Measurements from ENCODE around the gene EPSTI1.
A peak's percentile ranks its signal among the peaks of the same experiment; 100 is the strongest.

Gene EPSTI1

DNA sequence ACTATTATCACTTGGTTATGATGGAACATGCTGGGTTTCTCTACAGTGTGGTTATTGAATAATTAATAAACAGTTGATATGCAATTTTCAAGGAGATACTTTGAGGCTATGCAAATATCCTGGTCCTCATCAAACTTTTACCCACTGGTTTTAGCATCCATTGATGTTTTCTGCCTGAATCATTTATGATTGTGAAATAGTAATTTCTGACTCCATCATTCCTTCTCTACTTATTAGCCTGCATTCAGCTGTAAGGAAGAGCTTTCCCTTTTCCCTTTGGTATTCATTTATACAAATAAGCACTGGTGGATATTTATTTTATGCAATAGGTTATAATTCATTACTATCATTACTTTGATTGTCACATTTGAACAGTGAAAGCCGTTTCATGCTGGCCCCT, 17.5 kb upstream of the EPSTI1 start:
- WGBS (ENCODE audit: extremely low coverage, insufficient coverage, insufficient read length) = no CpG with 5 or more reads among the region's 1 CpG
- no peak overlapping the region for H3K18ac ChIP-seq (ENCODE audit: low read length)

DNA sequence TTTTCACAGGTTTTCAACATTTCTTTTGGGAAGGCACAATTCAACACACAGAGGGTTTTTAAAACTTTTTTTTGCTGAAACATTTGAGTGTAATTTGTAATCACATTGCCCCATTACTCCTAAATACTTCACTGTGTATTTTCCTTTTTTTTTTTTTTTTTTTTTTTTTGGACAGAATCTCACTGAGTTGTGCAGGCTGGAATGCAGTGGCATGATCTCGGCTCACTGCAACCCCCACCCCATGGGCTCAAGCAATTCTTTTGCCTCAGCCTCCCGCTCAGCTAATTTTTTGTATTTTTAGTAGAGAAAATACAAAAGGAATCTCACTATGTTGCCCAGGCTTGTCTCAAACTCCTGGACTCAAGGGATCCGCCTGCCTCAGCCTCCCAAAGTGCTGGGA, 16.6 kb upstream of the EPSTI1 start:
- DNase-seq = no peak
- no CpG with 5 or more reads among the region's 3 CpGs for WGBS (ENCODE audit: extremely low coverage, insufficient coverage, insufficient read length)
- no peak overlapping the region for H3K27ac ChIP-seq (ENCODE audit: low read depth, low read length)

More for the DNA sequence above, 17.5 kb upstream of the EPSTI1 start:
- no peak overlapping the region for H3K4me3 ChIP-seq (ENCODE audit: low read depth, low read length)
- H2BK5ac ChIP-seq (ENCODE audit: low read depth, low read length, poor library complexity) = no peak overlapping the region
- H2AK5ac ChIP-seq (ENCODE audit: low read length) = no peak overlapping the region
- H2BK120ac ChIP-seq (ENCODE audit: insufficient read depth, low read length, poor library complexity) = no peak overlapping the region
- no peaks in the 10 kb centered on the region for H3K9me3 ChIP-seq (ENCODE audit: insufficient read depth, low read depth, low read length)
- no peaks in the 10 kb centered on the region for H3K36me3 ChIP-seq (ENCODE audit: control insufficient read depth in 1 of 2, insufficient read depth in 2 of 2, low read length in 2 of 2)
- no peak overlapping the region for H2AFZ ChIP-seq (ENCODE audit: insufficient read depth, low read length, poor library complexity)
- H3K4me2 ChIP-seq (ENCODE audit: low read length) = no peak overlapping the region
- H3K79me2 ChIP-seq (ENCODE audit: control insufficient read depth, insufficient read depth, low read length, poor library complexity) = no peaks in the 10 kb centered on the region
- no peak overlapping the region for H3K23ac ChIP-seq (ENCODE audit: low read length)
- H3K27ac ChIP-seq (ENCODE audit: low read depth, low read length) = no peak overlapping the region
- no peak overlapping the region for H3K14ac ChIP-seq (ENCODE audit: low read length)
- peak in 1 of 2 donors; percentile 63 for DNase-seq
- no peak overlapping the region for H4K12ac ChIP-seq (ENCODE audit: low read depth, low read length)
- peaks cover 4 to 8% of the 10 kb centered on the region in 2 experiments for H3K4me1 ChIP-seq (ENCODE audit: control insufficient read depth in 1 of 2, insufficient read depth in 2 of 2, low read length in 2 of 2)
- H2BK12ac ChIP-seq (ENCODE audit: low read length) = no peak overlapping the region
- H3K4ac ChIP-seq (ENCODE audit: low read depth, low read length) = no peak overlapping the region
- no peaks in the 10 kb centered on the region for H3K27me3 ChIP-seq (ENCODE audit: insufficient read depth, low read length)
- no peak overlapping the region for H4K91ac ChIP-seq (ENCODE audit: low read depth, low read length)
- no peak overlapping the region for H3K9ac ChIP-seq (ENCODE audit: low read length)
- H3K79me1 ChIP-seq (ENCODE audit: low read length) = peaks cover 19% of the 10 kb centered on the region
- no peak overlapping the region for H4K8ac ChIP-seq (ENCODE audit: low read depth, low read length)

DNA sequence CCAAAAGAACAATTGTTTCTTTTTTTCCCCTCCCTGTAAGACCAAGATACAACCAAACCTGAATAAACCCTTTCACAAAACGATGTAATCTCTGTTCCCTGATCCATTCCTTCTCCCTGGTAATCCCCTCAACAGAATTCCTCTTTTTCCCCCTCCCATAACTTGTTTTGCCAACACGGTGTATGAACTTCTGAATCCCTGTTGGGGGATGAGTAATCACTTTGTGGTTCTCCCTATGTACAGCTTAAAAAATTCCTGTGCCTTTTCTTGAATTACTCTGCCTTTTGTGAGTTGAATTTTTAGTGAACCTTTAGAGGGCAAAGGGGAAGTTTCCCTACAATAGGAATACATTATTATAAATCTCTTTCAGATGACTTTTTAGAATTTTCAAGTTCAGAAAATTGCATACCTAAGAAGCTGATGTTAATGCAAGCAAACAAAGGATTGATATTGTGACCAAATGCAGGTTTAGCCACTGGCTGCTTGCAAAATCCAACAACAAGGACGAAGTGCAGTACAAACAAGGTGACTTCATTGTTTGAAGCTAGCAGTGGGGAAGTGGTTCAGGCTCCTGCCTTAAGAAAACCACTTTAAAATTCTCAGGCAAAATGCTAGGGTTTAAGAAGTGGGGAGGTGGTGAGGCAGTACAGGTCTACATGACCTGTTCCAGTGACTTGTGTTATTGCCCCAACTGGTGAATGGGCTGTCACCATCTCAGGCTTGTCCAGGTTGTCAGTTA, 15.0 kb upstream of the EPSTI1 start:
- Histone ChIP-seq H3K79me1 (ENCODE audit: low read length) (peaks cover 28% of the 10 kb centered on the region), H3K27ac (ENCODE audit: low read depth, low read length) (peak overlapping the region; percentile 92), H3K9me3 (ENCODE audit: insufficient read depth, low read depth, low read length) (no peaks in the 10 kb centered on the region), H4K12ac (ENCODE audit: low read depth, low read length) (peak overlapping the region; percentile 63), H2BK5ac (ENCODE audit: low read depth, low read length, poor library complexity) (peak overlapping the region; percentile 89), H2BK120ac (ENCODE audit: insufficient read depth, low read length, poor library complexity) (peak overlapping the region; percentile 97), H3K36me3 (ENCODE audit: control insufficient read depth in 1 of 2, insufficient read depth in 2 of 2, low read length in 2 of 2) (no peaks in the 10 kb centered on the region), H3K4me3 (ENCODE audit: low read depth, low read length) (no peak overlapping the region), H4K8ac (ENCODE audit: low read depth, low read length) (peak overlapping the region; percentile 81), H2AFZ (ENCODE audit: insufficient read depth, low read length, poor library complexity) (peak overlapping the region; percentile 17), H3K79me2 (ENCODE audit: control insufficient read depth, insufficient read depth, low read length, poor library complexity) (no peaks in the 10 kb centered on the region), H3K18ac (ENCODE audit: low read length) (peak overlapping the region; percentile 80), H3K9ac (ENCODE audit: low read length) (no peak overlapping the region), H2BK12ac (ENCODE audit: low read length) (peak overlapping the region; percentile 99), H3K4me2 (ENCODE audit: low read length) (no peak overlapping the region), H3K27me3 (ENCODE audit: insufficient read depth, low read length) (no peaks in the 10 kb centered on the region), H4K91ac (ENCODE audit: low read depth, low read length) (peak overlapping the region; percentile 93), H3K4ac (ENCODE audit: low read depth, low read length) (peak overlapping the region; percentile 89), H3K23ac (ENCODE audit: low read length) (no peak overlapping the region), H3K14ac (ENCODE audit: low read length) (peak overlapping the region; percentile 81), H3K4me1 (ENCODE audit: control insufficient read depth in 1 of 2, insufficient read depth in 2 of 2, low read length in 2 of 2) (peaks cover 4 to 10% of the 10 kb centered on the region in 2 experiments), H2AK5ac (ENCODE audit: low read length) (peak overlapping the region; percentile 96)
- no CpG with 5 or more reads among the region's 3 CpGs for WGBS (ENCODE audit: extremely low coverage, insufficient coverage, insufficient read length)
- no peak for DNase-seq

More for the DNA sequence above, 16.6 kb upstream of the EPSTI1 start:
- Histone ChIP-seq H3K18ac (ENCODE audit: low read length) (no peak overlapping the region), H3K23ac (ENCODE audit: low read length) (no peak overlapping the region), H3K4ac (ENCODE audit: low read depth, low read length) (no peak overlapping the region), H3K79me1 (ENCODE audit: low read length) (peaks cover 19% of the 10 kb centered on the region), H4K8ac (ENCODE audit: low read depth, low read length) (no peak overlapping the region), H3K14ac (ENCODE audit: low read length) (no peak overlapping the region), H3K9me3 (ENCODE audit: insufficient read depth, low read depth, low read length) (no peaks in the 10 kb centered on the region), H3K79me2 (ENCODE audit: control insufficient read depth, insufficient read depth, low read length, poor library complexity) (no peaks in the 10 kb centered on the region), H2BK120ac (ENCODE audit: insufficient read depth, low read length, poor library complexity) (peak overlapping the region; percentile 68), H3K9ac (ENCODE audit: low read length) (no peak overlapping the region), H3K4me1 (ENCODE audit: control insufficient read depth in 1 of 2, insufficient read depth in 2 of 2, low read length in 2 of 2) (peaks cover 4 to 8% of the 10 kb centered on the region in 2 experiments), H4K91ac (ENCODE audit: low read depth, low read length) (peak overlapping the region; percentile 26), H3K4me3 (ENCODE audit: low read depth, low read length) (no peak overlapping the region), H3K4me2 (ENCODE audit: low read length) (no peak overlapping the region), H3K27me3 (ENCODE audit: insufficient read depth, low read length) (no peaks in the 10 kb centered on the region), H2AFZ (ENCODE audit: insufficient read depth, low read length, poor library complexity) (no peak overlapping the region), H2BK5ac (ENCODE audit: low read depth, low read length, poor library complexity) (no peak overlapping the region), H2AK5ac (ENCODE audit: low read length) (no peak overlapping the region), H4K12ac (ENCODE audit: low read depth, low read length) (no peak overlapping the region), H2BK12ac (ENCODE audit: low read length) (peak overlapping the region; percentile 58), H3K36me3 (ENCODE audit: control insufficient read depth in 1 of 2, insufficient read depth in 2 of 2, low read length in 2 of 2) (no peaks in the 10 kb centered on the region)

DNA sequence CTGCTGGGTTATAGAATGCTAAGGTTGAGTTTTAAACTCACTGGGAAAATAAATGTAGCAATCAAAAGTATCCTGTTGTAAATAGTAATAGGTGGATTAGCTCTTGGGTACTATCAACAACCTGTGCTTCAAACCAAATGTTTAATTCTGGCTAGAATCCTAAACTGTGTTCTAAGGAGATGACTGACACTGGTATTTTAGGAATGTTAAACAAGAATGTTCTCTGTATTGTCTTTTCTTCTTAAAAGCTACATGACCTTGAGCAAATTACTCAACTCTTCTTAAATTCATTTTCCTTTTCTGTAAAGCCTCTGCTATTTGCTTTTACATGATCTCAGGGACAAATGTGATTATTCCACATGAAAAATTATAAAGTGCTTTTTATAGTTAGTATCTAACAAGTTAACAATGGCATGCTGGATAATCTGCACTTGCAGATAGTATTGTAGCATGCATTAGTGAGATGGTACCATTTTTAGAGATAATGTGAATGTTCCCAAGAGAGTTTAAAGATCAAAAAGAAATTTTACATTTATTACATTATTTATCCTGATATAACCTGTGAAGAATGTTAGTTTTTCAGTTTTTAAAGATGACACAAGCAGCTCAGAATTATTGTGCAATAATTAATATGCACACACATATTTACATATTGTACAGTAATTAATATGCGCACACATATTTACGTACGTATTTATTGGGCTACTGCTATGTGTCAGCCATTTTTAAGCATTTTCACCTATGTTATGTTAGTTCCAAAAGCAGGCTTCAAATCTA, 13.6 kb upstream of the EPSTI1 start:
- Histone ChIP-seq H3K4me1 (ENCODE audit: control insufficient read depth in 1 of 2, insufficient read depth in 2 of 2, low read length in 2 of 2) (peaks cover 4 to 13% of the 10 kb centered on the region in 2 experiments), H3K14ac (ENCODE audit: low read length) (no peak overlapping the region), H3K9ac (ENCODE audit: low read length) (no peak overlapping the region), H4K91ac (ENCODE audit: low read depth, low read length) (no peak overlapping the region), H3K4ac (ENCODE audit: low read depth, low read length) (no peak overlapping the region), H3K23ac (ENCODE audit: low read length) (no peak overlapping the region), H3K4me3 (ENCODE audit: low read depth, low read length) (no peak overlapping the region), H3K9me3 (ENCODE audit: insufficient read depth, low read depth, low read length) (no peaks in the 10 kb centered on the region), H3K36me3 (ENCODE audit: control insufficient read depth in 1 of 2, insufficient read depth in 2 of 2, low read length in 2 of 2) (no peaks in the 10 kb centered on the region), H2BK12ac (ENCODE audit: low read length) (no peak overlapping the region), H2AFZ (ENCODE audit: insufficient read depth, low read length, poor library complexity) (no peak overlapping the region), H3K79me2 (ENCODE audit: control insufficient read depth, insufficient read depth, low read length, poor library complexity) (no peaks in the 10 kb centered on the region), H2BK5ac (ENCODE audit: low read depth, low read length, poor library complexity) (no peak overlapping the region), H2AK5ac (ENCODE audit: low read length) (no peak overlapping the region), H2BK120ac (ENCODE audit: insufficient read depth, low read length, poor library complexity) (no peak overlapping the region), H3K27ac (ENCODE audit: low read depth, low read length) (peak overlapping the region; percentile 82), H3K4me2 (ENCODE audit: low read length) (no peak overlapping the region), H3K18ac (ENCODE audit: low read length) (no peak overlapping the region), H4K12ac (ENCODE audit: low read depth, low read length) (no peak overlapping the region), H3K27me3 (ENCODE audit: insufficient read depth, low read length) (no peaks in the 10 kb centered on the region), H4K8ac (ENCODE audit: low read depth, low read length) (no peak overlapping the region), H3K79me1 (ENCODE audit: low read length) (peaks cover 34% of the 10 kb centered on the region)
- no CpG with 5 or more reads among the region's 3 CpGs for WGBS (ENCODE audit: extremely low coverage, insufficient coverage, insufficient read length)
- DNase-seq = no peak

All from trophoblast cell (in vitro differentiated cells and primary cell).